Mesothelial cell of epicardium (in vitro differentiated cells): ENCODE measurements around the gene TSSK2. TPM values are rescaled to one million over a fixed set of nuclear protein-coding genes. Genes with fewer than 3 reads are reported as not detected.
A peak's percentile ranks its signal among the peaks of the same experiment; 100 is the strongest.

Experiments
- DNase-seq, 2 experiments: peaks; one replicate each; pipeline ENCODE4 v3.0.0; 2021; ENCODE audit warnings: low spot score in 2 of 2; ENCODE audit not compliant: unreplicated experiment in 2 of 2
- H3K27ac Mint-ChIP-seq: 2 replicates; pipeline ENCODE4 v1.8.0; 2021; ENCODE audit warnings: mixed read lengths
- H3K27me3 Mint-ChIP-seq: 2 replicates; pipeline ENCODE4 v1.8.0; 2021; ENCODE audit warnings: low read depth, mixed read lengths
- H3K36me3 Mint-ChIP-seq: 2 replicates; pipeline ENCODE4 v1.8.0; 2021; ENCODE audit warnings: mixed read lengths
- H3K4me1 Mint-ChIP-seq: 2 replicates; pipeline ENCODE4 v1.8.0; 2021; ENCODE audit warnings: mixed read lengths
- H3K4me3 Mint-ChIP-seq: 2 replicates; pipeline ENCODE4 v1.8.0; 2021; ENCODE audit warnings: mild to moderate bottlenecking, moderate library complexity, mixed read lengths
- H3K9me3 Mint-ChIP-seq: 2 replicates; pipeline ENCODE4 v1.8.0; 2021; ENCODE audit warnings: mixed read lengths
- total RNA-seq: library from RNA; stranded (reverse); gene quantifications from 3 replicates; pipeline ENCODE4 v1.2.1, GENCODE V29; 2021
- TF ChIP-seq, protein P1 (sequence below): fragments of 200-600 bp; sonication (generic); IDR thresholded peaks from one replicate; pipeline ENCODE4 v1.5.0; 2021; ENCODE audit warnings: antibody characterized with exemption; ENCODE audit not compliant: unreplicated experiment

TSSK2 gene
- total RNA-seq, 1 donor from 2014 or later = not detected

DNA sequence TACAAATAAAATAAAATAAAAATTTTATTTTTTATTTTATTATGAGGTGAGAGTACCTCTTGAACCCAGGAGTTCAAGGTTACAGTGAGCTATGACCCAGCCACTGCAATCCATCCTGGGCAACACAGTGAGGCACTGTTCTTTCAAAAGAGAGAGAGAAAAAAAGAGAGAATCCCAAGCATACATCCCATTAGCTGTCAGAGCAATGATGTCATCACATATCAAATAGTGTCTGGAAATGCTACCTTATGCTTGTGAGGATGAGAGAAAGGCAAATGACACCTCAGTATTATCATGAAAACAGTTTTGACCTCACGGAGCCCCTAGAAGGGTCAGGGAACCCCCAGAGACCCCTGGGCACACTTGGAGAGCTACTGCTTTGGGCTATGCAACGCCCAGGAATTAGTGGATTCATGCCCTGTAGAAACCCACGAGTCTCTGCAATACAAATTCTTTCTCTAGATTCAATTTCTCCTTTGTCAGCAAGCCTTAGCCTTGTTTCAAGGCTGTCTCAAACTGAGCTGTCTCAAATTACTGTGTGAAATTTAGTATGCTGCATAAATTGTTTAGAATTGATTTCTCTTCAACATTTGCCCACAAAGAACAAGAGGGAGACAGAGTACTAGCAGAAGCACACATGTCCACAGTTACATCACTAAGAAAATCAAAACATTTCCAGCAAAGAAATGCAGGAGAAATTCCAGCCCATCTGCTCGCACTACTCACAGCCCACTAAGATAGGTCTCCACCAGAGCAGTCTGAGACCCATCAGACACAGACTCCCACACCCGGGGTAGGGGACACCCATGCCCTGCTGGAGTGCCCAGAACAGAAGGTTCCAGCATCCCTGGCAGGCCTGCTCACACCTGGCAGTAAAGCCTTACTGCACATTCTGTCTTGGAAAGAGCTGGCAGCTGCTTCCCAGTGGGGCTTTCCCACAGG lies 27.0 kb upstream of the TSSK2 start:
- Mint-ChIP-seq H3K27ac (peak overlapping the region; percentile 26), H3K36me3 (peaks cover 4% of the 10 kb centered on the region), H3K4me1 (peaks cover 6% of the 10 kb centered on the region), H3K27me3 (no peaks in the 10 kb centered on the region), H3K9me3 (peaks cover 3% of the 10 kb centered on the region), H3K4me3 (no peak overlapping the region)
- TF ChIP-seq, protein P1, sequence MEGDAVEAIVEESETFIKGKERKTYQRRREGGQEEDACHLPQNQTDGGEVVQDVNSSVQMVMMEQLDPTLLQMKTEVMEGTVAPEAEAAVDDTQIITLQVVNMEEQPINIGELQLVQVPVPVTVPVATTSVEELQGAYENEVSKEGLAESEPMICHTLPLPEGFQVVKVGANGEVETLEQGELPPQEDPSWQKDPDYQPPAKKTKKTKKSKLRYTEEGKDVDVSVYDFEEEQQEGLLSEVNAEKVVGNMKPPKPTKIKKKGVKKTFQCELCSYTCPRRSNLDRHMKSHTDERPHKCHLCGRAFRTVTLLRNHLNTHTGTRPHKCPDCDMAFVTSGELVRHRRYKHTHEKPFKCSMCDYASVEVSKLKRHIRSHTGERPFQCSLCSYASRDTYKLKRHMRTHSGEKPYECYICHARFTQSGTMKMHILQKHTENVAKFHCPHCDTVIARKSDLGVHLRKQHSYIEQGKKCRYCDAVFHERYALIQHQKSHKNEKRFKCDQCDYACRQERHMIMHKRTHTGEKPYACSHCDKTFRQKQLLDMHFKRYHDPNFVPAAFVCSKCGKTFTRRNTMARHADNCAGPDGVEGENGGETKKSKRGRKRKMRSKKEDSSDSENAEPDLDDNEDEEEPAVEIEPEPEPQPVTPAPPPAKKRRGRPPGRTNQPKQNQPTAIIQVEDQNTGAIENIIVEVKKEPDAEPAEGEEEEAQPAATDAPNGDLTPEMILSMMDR = no peak
- no peak for DNase-seq

DNA sequence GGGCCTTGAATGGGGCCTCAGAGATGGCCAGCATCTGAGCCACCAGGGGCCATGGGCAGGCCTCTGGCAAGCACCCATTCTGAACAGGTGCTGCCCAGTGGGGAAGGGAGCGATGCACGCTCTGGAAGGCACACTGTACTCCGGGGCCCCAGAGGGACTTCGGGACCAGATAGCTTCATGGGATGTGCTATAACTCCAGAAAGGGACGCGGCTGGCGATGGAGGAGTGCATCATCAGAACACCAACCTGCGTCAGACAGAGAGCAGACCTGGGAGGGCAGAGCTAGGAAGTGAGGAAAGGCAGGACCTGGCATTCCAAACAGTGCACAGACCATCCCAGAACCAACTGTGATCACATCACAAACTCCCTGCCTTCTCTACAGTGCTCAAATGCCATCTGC lies 25.7 kb upstream of the TSSK2 start:
- H3K4me1 Mint-ChIP-seq = peaks cover 15% of the 10 kb centered on the region
- no peak overlapping the region for H3K27ac Mint-ChIP-seq
- no peak for DNase-seq
- H3K27me3 Mint-ChIP-seq = no peaks in the 10 kb centered on the region
- peaks cover 4% of the 10 kb centered on the region for H3K36me3 Mint-ChIP-seq
- H3K4me3 Mint-ChIP-seq = no peak overlapping the region
- peaks cover 3% of the 10 kb centered on the region for H3K9me3 Mint-ChIP-seq
- TF ChIP-seq, protein P1 = no peak

DNA sequence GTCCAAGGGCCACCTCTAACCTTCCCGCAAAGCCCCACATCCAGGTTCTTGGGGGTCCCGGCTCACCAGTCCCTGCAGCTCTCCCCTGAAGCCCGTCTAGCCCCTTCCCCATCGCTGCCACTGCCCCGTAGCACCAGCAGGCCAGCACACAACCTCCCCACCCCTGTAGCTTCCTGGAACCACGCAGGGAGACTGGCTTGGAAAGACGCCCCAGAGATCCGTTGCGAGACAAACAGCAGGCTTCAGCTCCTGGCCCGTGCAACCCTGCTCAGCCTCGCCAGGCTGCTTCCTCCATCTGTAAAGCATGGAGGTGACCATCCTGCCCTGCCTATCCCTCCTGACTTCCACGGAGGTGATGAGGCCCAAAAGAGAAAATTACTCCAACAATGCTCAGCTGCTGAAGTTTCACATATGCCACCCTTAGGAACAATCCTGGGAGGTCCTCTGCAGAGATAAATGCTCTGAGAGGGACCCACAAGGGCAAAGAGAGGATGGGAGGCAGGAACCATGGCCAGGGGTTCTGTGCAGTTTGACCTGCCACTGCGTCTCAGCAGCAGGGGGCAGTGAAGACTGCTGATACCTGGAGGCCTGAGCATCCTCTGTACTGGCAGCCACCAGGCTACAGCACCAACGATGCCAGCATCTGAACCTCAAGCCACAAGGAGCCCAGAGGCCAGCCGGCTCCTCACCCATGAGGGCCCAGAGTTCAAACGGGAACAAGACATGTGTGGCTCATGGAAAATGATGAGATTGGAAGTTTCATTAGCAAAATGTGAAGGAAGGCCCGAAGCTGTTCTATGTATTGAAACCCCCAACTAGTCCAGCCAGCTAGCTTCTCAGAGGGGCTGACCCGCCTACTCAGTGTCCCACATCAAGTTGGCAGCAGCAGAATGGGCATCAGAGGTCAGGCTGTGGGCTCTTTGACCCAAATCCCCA lies 25.0 kb upstream of the TSSK2 start:
- Mint-ChIP-seq H3K4me3 (no peak overlapping the region), H3K4me1 (peaks cover 15% of the 10 kb centered on the region), H3K27me3 (no peaks in the 10 kb centered on the region), H3K27ac (no peak overlapping the region), H3K9me3 (peaks cover under 1% of the 10 kb centered on the region), H3K36me3 (peaks cover 4% of the 10 kb centered on the region)
- no peak for DNase-seq
- TF ChIP-seq, protein P1 = no peak

DNA sequence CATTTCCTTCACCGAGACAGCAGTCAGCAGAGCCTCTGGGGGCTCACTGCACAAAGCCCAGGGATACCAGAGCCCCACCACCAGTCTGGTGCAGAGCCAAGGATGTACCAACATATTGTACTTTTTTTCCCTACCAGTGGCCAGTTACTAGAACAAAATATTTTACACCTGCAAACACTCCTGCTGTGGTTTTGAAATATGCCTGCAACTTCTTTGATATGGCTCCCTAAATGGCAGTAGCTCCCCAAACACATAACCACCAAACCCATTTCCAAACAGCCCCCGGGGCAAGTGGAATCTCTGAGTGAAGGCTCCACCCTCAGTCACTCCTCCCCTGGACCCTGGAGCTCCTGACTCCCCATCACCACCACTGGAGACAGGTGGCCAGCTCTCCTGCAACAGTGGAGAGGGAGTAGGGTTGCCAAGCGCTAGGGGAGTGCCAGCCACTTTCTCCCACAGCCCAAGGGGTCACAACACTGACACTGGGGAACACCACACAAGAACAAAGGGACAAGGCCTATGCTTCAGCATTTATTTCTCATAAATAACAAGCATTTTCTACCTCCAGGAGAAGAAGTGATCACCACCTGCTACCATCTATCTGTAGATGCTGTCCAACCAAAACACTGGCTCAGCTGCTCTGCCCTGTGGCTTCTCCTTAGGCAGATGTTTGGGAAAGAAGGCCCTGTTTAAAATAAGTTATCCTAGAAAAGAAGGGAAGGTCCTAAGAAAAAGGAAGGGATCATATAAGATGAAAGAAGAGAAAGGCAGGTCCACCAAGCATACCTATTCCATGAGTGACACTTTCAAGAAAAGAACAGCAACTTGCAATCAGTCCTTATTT lies 24.0 kb upstream of the TSSK2 start:
- H3K27ac Mint-ChIP-seq = no peak overlapping the region
- TF ChIP-seq, protein P1 = no peak
- H3K36me3 Mint-ChIP-seq = peaks cover 1% of the 10 kb centered on the region
- no peaks in the 10 kb centered on the region for H3K27me3 Mint-ChIP-seq
- DNase-seq = no peak
- H3K9me3 Mint-ChIP-seq = no peaks in the 10 kb centered on the region
- H3K4me3 Mint-ChIP-seq = no peak overlapping the region
- H3K4me1 Mint-ChIP-seq = peaks cover 15% of the 10 kb centered on the region

DNA sequence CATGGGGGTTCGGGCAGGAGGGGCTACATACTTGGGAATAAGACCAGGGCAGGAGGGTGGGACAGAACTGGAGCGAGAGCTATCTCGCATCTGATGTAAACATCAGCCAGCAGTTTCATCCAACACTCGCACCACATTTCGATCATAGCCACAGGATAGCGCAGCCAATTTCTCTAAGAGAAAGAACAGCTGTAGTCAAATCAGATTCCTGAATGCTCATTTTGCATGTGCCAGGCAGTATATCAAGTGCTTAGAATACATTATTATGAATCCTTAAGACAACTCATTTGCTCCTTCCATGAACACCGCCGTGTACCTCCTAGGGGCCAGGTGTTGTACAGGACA lies 23.4 kb upstream of the TSSK2 start:
- TF ChIP-seq, protein P1 = no peak
- no peak for DNase-seq
- Mint-ChIP-seq H3K27me3 (no peaks in the 10 kb centered on the region), H3K27ac (no peak overlapping the region), H3K9me3 (no peaks in the 10 kb centered on the region), H3K4me3 (no peak overlapping the region), H3K4me1 (peaks cover 15% of the 10 kb centered on the region), H3K36me3 (no peaks in the 10 kb centered on the region)
